Measurements from ENCODE around the gene NADSYN1. TPM values are rescaled to one million over a fixed set of nuclear protein-coding genes. Genes with fewer than 3 reads are reported as not detected.

The NADSYN1 gene
- total RNA-seq, 1 donor from 2014 or later: 91.3 TPM

- H3K9me3 ChIP-seq: no peaks in the 10 kb centered on the region
- no peak for DNase-seq
- ATAC-seq: no peak
- no peaks in the 10 kb centered on the region for H3K4me1 ChIP-seq
- H3K36me3 ChIP-seq: peaks cover 96% of the 10 kb centered on the region
- H3K27ac ChIP-seq: no peak overlapping the region
- H3K4me3 ChIP-seq: no peak overlapping the region
- H3K27me3 ChIP-seq: no peaks in the 10 kb centered on the region
- TF ChIP-seq, protein P1, sequence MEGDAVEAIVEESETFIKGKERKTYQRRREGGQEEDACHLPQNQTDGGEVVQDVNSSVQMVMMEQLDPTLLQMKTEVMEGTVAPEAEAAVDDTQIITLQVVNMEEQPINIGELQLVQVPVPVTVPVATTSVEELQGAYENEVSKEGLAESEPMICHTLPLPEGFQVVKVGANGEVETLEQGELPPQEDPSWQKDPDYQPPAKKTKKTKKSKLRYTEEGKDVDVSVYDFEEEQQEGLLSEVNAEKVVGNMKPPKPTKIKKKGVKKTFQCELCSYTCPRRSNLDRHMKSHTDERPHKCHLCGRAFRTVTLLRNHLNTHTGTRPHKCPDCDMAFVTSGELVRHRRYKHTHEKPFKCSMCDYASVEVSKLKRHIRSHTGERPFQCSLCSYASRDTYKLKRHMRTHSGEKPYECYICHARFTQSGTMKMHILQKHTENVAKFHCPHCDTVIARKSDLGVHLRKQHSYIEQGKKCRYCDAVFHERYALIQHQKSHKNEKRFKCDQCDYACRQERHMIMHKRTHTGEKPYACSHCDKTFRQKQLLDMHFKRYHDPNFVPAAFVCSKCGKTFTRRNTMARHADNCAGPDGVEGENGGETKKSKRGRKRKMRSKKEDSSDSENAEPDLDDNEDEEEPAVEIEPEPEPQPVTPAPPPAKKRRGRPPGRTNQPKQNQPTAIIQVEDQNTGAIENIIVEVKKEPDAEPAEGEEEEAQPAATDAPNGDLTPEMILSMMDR (IDR thresholded peaks at IDR 0.05): no peak
- intact Hi-C loops (cut with DNase I): no loop called here
Observed at GRCh38 chr11:71476031-71476430, 23.0 kb downstream of the NADSYN1 start.

DNA sequence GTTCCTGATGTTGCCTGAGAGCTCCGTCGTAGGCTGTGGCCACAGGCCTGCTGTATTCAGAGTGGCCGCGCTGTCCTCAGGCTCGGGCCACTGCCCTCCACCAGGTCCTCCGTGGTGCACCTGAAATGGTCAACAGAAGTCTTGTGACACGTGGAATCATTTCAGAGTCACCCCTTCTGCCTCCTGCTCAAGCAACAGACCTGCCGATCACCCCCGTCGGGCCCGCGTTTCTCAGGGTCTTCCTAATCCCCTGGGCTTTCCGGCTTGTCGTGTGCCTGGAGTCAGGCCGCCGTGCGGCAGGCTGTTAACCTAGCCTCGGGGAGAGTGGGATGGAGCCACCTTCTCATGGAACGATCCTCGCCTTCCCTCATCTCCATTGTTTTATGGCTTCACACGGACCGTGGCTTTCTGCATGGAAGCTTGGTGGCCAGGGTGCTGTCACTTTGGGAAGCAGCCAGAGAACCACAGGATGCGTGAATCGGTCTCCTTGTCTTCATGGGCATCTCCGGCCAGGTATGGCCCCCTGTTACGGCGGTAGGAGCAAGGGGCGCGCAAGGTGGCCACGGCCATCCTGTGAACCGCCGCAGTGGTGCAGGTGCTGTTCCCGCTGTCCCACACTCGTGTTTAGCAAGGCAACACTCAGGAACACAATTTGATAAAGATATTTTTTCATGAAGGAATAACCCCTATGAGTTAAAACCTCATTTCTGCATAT lies 24.1 kb downstream of the NADSYN1 start:
- H3K4me3 ChIP-seq: no peak overlapping the region
- no peaks in the 10 kb centered on the region for H3K27me3 ChIP-seq
- no peaks in the 10 kb centered on the region for H3K9me3 ChIP-seq
- DNase-seq (no peak), ATAC-seq (no peak)
- H3K27ac ChIP-seq: no peak overlapping the region
- TF ChIP-seq, protein P1 (IDR thresholded peaks at IDR 0.05): no peak
- intact Hi-C loops (cut with DNase I): no loop called here
- H3K4me1 ChIP-seq: no peaks in the 10 kb centered on the region
- peaks cover 97% of the 10 kb centered on the region for H3K36me3 ChIP-seq

- DNase-seq (no peak), ATAC-seq (no peak)
- Histone ChIP-seq H3K27me3 (no peaks in the 10 kb centered on the region), H3K4me1 (no peaks in the 10 kb centered on the region), H3K9me3 (no peaks in the 10 kb centered on the region), H3K36me3 (peaks cover 93% of the 10 kb centered on the region), H3K27ac (no peak overlapping the region), H3K4me3 (no peak overlapping the region)
- intact Hi-C loops (cut with DNase I): no loop called here
- TF ChIP-seq, protein P1 (IDR thresholded peaks at IDR 0.05): no peak
Observed at GRCh38 chr11:71477641-71478527, 24.9 kb downstream of the NADSYN1 start.

DNA sequence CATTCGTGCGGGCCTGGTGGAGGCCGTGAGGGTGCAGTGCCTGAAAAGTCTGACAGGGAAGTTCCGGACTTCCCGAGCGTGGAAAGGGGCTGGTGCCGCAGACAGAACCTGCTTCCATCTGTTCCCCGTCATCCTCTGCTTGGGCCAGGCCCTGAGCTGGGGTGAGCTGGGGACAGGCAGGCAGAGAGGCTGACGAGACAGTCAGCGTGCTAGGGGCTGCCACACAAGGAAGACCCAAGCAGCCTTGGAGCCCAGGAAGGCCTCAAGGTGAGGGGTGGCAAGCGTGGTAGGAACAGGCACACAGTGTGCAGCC lies 25.5 kb downstream of the NADSYN1 start:
- no peaks in the 10 kb centered on the region for H3K9me3 ChIP-seq
- H3K4me1 ChIP-seq: no peaks in the 10 kb centered on the region
- H3K36me3 ChIP-seq: peaks cover 93% of the 10 kb centered on the region
- intact Hi-C loops (cut with DNase I): no loop called here
- no peak for DNase-seq
- TF ChIP-seq, protein P1 (IDR thresholded peaks at IDR 0.05): no peak
- H3K4me3 ChIP-seq: no peak overlapping the region
- no peaks in the 10 kb centered on the region for H3K27me3 ChIP-seq
- no peak overlapping the region for H3K27ac ChIP-seq
- no peak for ATAC-seq

DNA sequence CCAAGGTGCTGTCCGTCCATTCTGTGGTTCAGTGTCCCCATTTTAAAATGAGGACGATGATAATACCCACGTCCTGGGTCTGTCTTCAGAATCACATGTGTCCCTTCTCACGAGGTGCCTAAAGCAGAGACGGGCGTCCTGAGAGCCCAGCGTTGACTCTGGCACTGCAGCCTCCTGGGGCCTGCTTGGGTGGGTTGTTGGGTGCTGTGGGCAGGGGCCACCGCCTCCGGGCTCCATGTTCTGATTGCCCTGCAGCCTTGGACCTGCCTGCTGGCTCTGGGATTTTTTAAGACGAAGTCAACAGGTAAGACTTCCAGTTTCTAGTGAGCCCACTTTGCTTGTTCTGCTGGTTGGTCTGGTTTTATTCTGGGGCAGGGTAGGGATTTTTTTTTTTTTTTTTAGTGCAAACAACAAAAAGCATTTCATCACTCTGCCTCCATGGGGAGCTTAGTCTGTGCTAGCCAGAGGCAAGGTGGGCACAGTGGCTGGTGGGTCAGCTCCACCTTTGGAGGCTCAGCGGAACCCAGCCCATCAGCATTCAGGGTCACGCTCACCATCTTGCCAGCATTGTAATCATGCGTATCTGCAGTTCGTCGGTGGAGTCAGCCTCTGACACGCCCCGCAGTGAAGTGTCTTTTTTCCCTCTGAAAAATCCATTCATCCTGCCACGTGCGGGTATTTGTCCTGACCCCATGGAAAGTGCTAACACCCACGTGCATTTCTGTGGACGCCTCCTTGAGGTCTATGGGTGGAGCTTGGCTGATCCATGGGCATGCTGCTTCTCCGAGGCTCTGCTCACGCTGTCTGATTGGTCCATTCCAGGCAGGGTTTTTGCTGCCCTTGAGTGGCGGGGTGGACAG lies 28.3 kb downstream of the NADSYN1 start:
- DNase-seq (no peak), ATAC-seq (no peak)
- H3K9me3 ChIP-seq: no peaks in the 10 kb centered on the region
- TF ChIP-seq, protein P1 (IDR thresholded peaks at IDR 0.05): no peak
- no peaks in the 10 kb centered on the region for H3K27me3 ChIP-seq
- H3K27ac ChIP-seq: no peak overlapping the region
- H3K36me3 ChIP-seq: peaks cover 94% of the 10 kb centered on the region
- intact Hi-C loops (cut with DNase I): no loop called here
- no peaks in the 10 kb centered on the region for H3K4me1 ChIP-seq
- no peak overlapping the region for H3K4me3 ChIP-seq

All from upper lobe of right lung (tissue), 1 donor.